SU-DHL-6 (cell line): Measurements from ENCODE around the gene TCP11L2.
A peak's percentile ranks its signal among the peaks of the same experiment; 100 is the strongest.
"Not testable (repeated sequence)": the region's sequence is repeated elsewhere in the genome, so short reads cannot be mapped to it uniquely, and the experiment has no call there.

ENCODE experiments used
- H2AFZ ChIP-seq: fragments of 200-600 bp; sonication (generic); 2 replicates; pipeline ENCODE4 v1.6.1; 2014; ENCODE audit warnings: low read depth, mild to moderate bottlenecking, moderate library complexity, mixed read lengths, antibody characterized with exemption, low read length; ENCODE audit not compliant: severe bottlenecking
- H3F3A ChIP-seq: fragments of 200-600 bp; shearing (Covaris generic); 2 replicates; pipeline ENCODE4 v1.6.0; 2016; ENCODE audit warnings: antibody characterized with exemption, mild to moderate bottlenecking; ENCODE audit not compliant: insufficient read depth
- H3K27ac ChIP-seq: fragments of 200-600 bp; sonication (generic); 2 replicates; pipeline ENCODE4 v1.5.1; 2016; ENCODE audit warnings: low read depth, mild to moderate bottlenecking, low read length, moderate library complexity, mixed read lengths
- H3K27me3 ChIP-seq: fragments of 200-600 bp; sonication (generic), shearing (Covaris generic); 2 replicates; pipeline ENCODE4 v1.6.0; 2014; ENCODE audit warnings: mild to moderate bottlenecking, low read length
- H3K36me3 ChIP-seq: fragments of 200-600 bp; sonication (generic); 2 replicates; pipeline ENCODE4 v1.6.1; 2014; ENCODE audit warnings: mild to moderate bottlenecking, low read length, mixed read lengths
- H3K4me2 ChIP-seq: fragments of 300-600, 200-600 bp; shearing (Covaris generic), sonication (generic); 2 replicates; pipeline ENCODE4 v1.6.0; 2014; ENCODE audit warnings: low read length, low read depth, mild to moderate bottlenecking; ENCODE audit not compliant: poor library complexity, severe bottlenecking
- H3K4me3 ChIP-seq: fragments of 200-600 bp; sonication (generic); 2 replicates; pipeline ENCODE4 v1.5.1; 2014; ENCODE audit warnings: antibody characterized with exemption, low read length, mild to moderate bottlenecking, mixed read lengths; ENCODE audit not compliant: insufficient read depth, poor library complexity, severe bottlenecking
- H3K79me2 ChIP-seq: fragments of 200-600 bp; sonication (generic); 2 replicates; pipeline ENCODE4 v1.6.1; 2014; ENCODE audit warnings: mild to moderate bottlenecking, low read length, moderate library complexity; ENCODE audit not compliant: insufficient read depth
- H3K9ac ChIP-seq: fragments of 200-600 bp; sonication (generic); 2 replicates; pipeline ENCODE4 v1.7.0; 2014; ENCODE audit warnings: mild to moderate bottlenecking, low read length
- H3K9me2 ChIP-seq: fragments of 200-600 bp; sonication (generic); replicated peaks from 2 replicates; pipeline ENCODE4 v1.6.1; 2014; ENCODE audit warnings: low read length; ENCODE audit not compliant: insufficient read depth
- H3K9me3 ChIP-seq: fragments of 200-600 bp; sonication (generic); 2 replicates; pipeline ENCODE4 v1.6.1; 2014; ENCODE audit warnings: low read length, mixed read lengths; ENCODE audit not compliant: insufficient read depth
- H4K20me1 ChIP-seq: fragments of 200-600 bp; sonication (generic); 2 replicates; pipeline ENCODE4 v1.6.1; 2014; ENCODE audit warnings: low read depth, mild to moderate bottlenecking, antibody characterized with exemption, low read length, moderate library complexity, mixed read lengths
- EZH2phosphoT487 ChIP-seq: fragments of 200-600 bp; sonication (generic), shearing (Covaris generic); conservative IDR thresholded peaks from 2 replicates; pipeline ENCODE4 v1.6.1; 2018; ENCODE audit warnings: mild to moderate bottlenecking, antibody characterized with exemption, low read length, moderate library complexity, mixed read lengths
- TF ChIP-seq, protein P1 (sequence below): fragments of 200-600 bp; sonication (generic); IDR thresholded peaks from one replicate; pipeline ENCODE4 v1.5.1; 2017; ENCODE audit warnings: antibody characterized with exemption, mild to moderate bottlenecking, low read length, moderate library complexity; ENCODE audit not compliant: insufficient read depth, poor library complexity, severe bottlenecking

Gene TCP11L2

GRCh38 chr12:106282457-106283097, 20.0 kb upstream of the TCP11L2 start:
- H3K9ac ChIP-seq = no peak overlapping the region

DNA sequence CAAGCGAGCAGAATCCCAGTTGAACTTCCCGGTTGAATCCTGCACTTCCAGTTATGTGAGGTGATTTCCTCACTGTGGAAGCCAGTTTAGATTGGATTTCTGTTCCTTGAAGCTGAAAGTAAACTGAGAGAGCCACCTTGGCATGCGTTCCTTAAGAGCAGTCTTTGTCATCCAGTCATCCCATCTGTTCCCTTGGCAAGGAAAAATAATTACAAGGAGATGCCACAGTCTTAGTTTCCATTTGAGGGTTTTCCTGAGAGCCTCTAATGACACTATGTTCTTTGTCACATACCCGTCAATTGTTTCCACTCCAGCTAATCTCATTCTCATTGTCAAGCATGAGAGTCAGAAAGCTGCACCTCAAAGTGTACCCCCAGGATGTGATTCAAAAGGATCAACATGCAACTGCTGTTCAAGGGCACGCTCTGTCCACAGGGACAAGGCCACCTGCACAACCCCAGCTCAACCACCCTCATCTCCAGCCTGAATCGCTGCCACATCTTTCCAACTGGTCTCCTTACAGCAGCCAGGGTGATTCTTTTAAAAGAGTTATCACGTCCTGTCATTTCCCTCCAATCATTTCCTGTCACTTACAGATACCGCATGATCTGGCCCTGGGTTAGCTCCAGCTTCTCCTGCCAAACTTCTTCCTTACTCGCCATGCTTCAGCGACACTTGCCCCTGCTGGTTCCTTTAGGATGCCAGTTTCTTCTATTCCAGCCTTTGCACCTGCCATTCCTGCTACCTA, 18.0 kb upstream of the TCP11L2 start:
- H3K27me3 ChIP-seq = no peaks in the 10 kb centered on the region
- H3K27ac ChIP-seq = no peak overlapping the region
- no peaks in the 10 kb centered on the region; the same call in 1 of the 2 replicates for H3K9me3 ChIP-seq
- TF ChIP-seq EZH2phosphoT487 = no peak
- TF ChIP-seq, protein P1, sequence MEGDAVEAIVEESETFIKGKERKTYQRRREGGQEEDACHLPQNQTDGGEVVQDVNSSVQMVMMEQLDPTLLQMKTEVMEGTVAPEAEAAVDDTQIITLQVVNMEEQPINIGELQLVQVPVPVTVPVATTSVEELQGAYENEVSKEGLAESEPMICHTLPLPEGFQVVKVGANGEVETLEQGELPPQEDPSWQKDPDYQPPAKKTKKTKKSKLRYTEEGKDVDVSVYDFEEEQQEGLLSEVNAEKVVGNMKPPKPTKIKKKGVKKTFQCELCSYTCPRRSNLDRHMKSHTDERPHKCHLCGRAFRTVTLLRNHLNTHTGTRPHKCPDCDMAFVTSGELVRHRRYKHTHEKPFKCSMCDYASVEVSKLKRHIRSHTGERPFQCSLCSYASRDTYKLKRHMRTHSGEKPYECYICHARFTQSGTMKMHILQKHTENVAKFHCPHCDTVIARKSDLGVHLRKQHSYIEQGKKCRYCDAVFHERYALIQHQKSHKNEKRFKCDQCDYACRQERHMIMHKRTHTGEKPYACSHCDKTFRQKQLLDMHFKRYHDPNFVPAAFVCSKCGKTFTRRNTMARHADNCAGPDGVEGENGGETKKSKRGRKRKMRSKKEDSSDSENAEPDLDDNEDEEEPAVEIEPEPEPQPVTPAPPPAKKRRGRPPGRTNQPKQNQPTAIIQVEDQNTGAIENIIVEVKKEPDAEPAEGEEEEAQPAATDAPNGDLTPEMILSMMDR = no peak
- no peak overlapping the region for H3K4me3 ChIP-seq
- no peak overlapping the region for H2AFZ ChIP-seq
- H3K9me2 ChIP-seq = no peaks in the 10 kb centered on the region
- no peaks in the 10 kb centered on the region for H3K79me2 ChIP-seq
- no peaks in the 10 kb centered on the region for H3F3A ChIP-seq
- H3K36me3 ChIP-seq = no peaks in the 10 kb centered on the region
- no peaks in the 10 kb centered on the region; the same call in 1 of the 2 replicates for H4K20me1 ChIP-seq
- no peak overlapping the region for H3K4me2 ChIP-seq
- H3K9ac ChIP-seq = no peak overlapping the region

More at GRCh38 chr12:106282457-106283097, 20.0 kb upstream of the TCP11L2 start:
- TF ChIP-seq, protein P1 = peak; percentile 35
- no peak for TF ChIP-seq EZH2phosphoT487
- Histone ChIP-seq H3K9me3 (no peaks in the 10 kb centered on the region; the same call in 1 of the 2 replicates), H3K79me2 (no peaks in the 10 kb centered on the region), H3K27ac (no peak overlapping the region), H3K9me2 (no peaks in the 10 kb centered on the region), H3K4me3 (no peak overlapping the region), H3K4me2 (no peak overlapping the region), H2AFZ (no peak overlapping the region), H4K20me1 (no peaks in the 10 kb centered on the region; the same call in 1 of the 2 replicates), H3K36me3 (no peaks in the 10 kb centered on the region), H3K27me3 (no peaks in the 10 kb centered on the region), H3F3A (no peaks in the 10 kb centered on the region)

- no peaks in the 10 kb centered on the region for H3K9me2 ChIP-seq
- no peaks in the 10 kb centered on the region for H3K79me2 ChIP-seq
- TF ChIP-seq, protein P1 = no peak
- no peaks in the 10 kb centered on the region for H4K20me1 ChIP-seq
- no peaks in the 10 kb centered on the region for H3K36me3 ChIP-seq
- H3F3A ChIP-seq = no peaks in the 10 kb centered on the region
- no peak overlapping the region for H3K9ac ChIP-seq
- no peaks in the 10 kb centered on the region for H3K27me3 ChIP-seq
- no peak overlapping the region for H2AFZ ChIP-seq
- no peak overlapping the region for H3K4me2 ChIP-seq
- H3K9me3 ChIP-seq = no peaks in the 10 kb centered on the region; the same call in 1 of the 2 replicates
- no peak overlapping the region for H3K4me3 ChIP-seq
- H3K27ac ChIP-seq = no peak overlapping the region
Observed at GRCh38 chr12:106285982-106286381, 16.6 kb upstream of the TCP11L2 start.

DNA sequence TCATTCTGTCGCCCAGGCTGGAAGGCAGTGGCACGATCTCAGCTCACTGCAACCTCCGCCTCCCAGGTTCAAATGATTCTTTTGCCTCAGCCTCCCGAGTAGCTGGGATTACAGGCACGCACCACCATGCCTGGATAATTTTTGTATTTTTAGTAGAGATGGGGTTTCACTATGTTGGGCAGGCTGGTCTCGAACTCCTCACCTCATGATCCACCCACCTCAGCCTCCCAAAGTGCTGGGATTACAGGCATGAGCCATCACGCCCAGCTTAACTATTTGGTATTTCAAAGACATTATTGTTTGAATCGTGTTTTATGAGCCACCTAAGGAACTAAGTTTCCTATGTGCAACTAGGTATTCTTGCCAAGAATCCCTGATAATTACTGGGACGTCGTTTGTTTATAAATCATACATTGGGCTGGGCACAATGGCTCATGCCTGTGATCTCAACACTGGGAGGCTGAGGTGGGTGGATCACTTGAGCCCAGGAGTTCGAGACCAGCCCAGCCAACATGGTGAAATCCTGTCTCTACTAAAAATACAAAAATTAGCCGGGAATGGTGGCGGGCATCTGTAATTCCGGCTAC, 15.9 kb upstream of the TCP11L2 start:
- H3K9ac ChIP-seq, H3K9me3 ChIP-seq, H3K27ac ChIP-seq, H3K4me2 ChIP-seq, H3K79me2 ChIP-seq, H3K27me3 ChIP-seq, H3K36me3 ChIP-seq, H3F3A ChIP-seq, H2AFZ ChIP-seq, H3K4me3 ChIP-seq, H3K9me2 ChIP-seq, H4K20me1 ChIP-seq: not testable (repeated sequence)
